Stimulated activated naive CD4-positive, alpha-beta T cell (primary cell): ENCODE measurements around the gene CYB5D1.
"Not testable (repeated sequence)": the region's sequence is repeated elsewhere in the genome, so short reads cannot be mapped to it uniquely, and the experiment has no call there.

Experiments used
- DNase-seq, 6 experiments: peaks; one replicate each; lab custom pipeline; 2025; lab: John Stamatoyannopoulos, UW

Gene CYB5D1

GRCh38 chr17:7856011-7856810 lies 1.6 kb upstream of the CYB5D1 start:
- DNase-seq = peak in 2 of 6 experiments; percentile 34 to 54

- DNase-seq = peak; percentile 91 to 99 (median 97)
Measured at GRCh38 chr17:7856811-7857712, 741 bp upstream of the CYB5D1 start, which contains the start of gene NAA38. NAA38 (minus strand) TSS chr17:7857559; CDS start chr17:7857463, 96 bp downstream.

DNA sequence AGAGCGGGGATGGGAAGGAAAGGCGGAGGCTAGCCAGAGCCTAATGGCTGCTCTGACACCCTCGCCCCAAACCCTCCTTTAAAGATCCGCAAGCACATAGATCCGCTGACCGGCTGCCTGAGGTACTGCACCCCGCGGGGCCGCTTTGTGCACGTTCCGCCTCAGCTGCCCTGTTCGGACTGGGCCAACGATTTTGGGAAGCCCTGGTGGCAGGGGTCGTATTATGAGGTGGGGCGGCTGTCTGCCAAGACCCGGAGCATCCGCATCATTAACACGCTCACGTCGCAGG lies 663 bp downstream of the CYB5D1 start:
- peak in 1 of 6 experiments; percentile 24 for DNase-seq

DNA sequence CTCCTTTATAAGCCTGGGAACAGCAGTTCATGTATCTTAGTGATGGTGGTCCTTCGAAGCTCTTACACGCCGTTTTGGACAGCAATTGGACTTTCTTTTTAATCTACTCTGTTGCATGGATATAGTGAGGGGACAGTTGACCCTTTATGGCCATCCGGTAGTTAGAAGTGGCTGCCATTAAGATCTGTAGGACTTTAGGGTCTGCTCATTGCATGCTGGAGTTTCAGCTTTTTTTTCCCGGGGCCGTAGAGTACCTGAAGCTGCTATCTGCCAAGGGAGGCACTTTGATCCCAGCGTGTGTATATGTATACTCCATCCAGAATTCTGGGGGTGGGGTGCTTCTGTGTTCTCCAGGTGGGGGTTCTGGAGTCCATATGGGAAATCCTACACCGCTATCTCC lies 1.2 kb downstream of the CYB5D1 start:
- no peak for DNase-seq

DNA sequence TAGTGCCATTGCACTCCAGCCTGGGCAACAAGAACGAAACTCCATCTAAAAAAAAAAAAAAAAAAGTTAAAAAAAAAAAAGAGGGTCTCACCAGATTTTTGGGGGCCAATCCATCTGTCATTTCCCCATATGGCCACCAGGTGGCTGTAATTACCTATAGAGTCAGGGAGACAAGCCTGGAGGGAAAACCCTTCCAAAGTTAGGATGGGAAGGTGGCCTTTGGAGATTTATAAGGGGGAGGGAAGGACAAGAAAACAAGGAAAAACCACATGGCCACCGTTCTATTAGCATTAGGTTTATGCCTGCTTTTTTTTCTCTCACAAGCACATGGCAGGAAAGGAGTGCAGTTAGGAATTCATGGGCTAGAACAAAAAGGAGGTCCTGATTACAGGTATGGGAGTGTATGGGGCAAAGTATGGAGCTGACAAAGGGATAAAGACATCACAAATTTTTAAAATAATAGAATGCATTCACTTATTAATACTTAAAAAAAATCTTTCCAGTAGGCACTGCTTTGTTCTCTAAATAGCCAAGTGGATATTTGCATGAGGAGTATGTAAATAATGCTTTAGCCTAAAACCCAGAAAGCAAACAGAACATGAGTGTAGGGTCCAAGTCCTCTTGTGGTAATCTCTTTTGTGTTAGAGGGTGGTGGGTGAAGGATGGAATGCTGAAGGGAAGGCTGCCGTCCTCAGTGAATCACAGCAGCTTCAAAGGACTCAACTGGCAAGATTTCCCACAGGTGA lies 5.1 kb downstream of the CYB5D1 start:
- peak in 4 of 6 experiments; percentile 27 to 50 (median 42) for DNase-seq

DNA sequence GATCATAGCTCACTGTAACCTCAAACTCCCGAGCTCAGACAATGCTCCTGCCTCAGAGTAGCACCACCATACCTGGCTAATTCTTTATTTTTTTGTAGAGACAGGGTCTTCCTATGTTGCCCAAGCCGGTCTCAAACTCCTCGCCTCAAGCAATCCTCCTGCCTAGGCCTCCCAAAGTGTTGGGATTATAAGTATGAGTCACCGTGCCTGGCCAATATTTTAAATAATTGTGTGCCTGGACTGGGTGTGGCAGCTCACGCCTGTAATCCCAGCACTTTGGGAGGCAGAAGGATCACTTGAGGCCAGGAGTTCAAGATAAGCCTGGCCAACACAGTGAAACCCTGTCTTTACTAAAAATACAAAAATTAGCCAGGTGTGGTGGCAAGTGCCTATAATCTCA lies 6.6 kb downstream of the CYB5D1 start:
- DNase-seq = not testable (repeated sequence)

- DNase-seq = no peak
Measured at GRCh38 chr17:7864995-7865650, 7.3 kb downstream of the CYB5D1 start.

- peak in 2 of 6 experiments; percentile 21 to 24 for DNase-seq
Measured at GRCh38 chr17:7867881-7868329, 10.1 kb downstream of the CYB5D1 start.

GRCh38 chr17:7873051-7873450 lies 15.2 kb downstream of the CYB5D1 start:
- no peak for DNase-seq

DNA sequence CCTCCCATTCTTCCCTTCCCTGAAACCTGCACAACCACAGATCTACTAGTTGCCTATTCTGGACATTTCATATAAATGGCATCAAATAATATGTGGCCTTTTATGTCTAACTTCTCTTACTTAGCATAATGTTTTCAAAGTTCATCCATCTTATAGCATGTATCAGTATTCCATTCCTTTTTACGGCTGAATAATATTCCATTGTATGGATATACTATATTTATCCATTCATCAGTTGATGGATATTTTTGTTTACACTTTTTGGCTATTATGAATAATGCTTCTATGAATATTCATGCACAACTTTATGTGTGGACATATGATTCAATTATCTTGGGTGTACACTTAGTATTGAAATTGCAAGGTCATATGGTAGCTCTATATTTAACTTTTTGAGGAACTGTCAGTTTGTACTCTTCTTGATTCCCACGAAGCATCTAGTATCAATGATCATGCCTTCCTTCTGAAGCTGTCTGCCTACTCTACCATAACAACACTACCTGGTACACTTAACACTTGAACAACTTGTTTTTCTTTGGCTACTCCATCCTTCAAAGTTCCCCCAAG lies 18.1 kb downstream of the CYB5D1 start:
- no peak for DNase-seq

GRCh38 chr17:7878234-7878633 lies 20.4 kb downstream of the CYB5D1 start:
- no peak for DNase-seq

DNA sequence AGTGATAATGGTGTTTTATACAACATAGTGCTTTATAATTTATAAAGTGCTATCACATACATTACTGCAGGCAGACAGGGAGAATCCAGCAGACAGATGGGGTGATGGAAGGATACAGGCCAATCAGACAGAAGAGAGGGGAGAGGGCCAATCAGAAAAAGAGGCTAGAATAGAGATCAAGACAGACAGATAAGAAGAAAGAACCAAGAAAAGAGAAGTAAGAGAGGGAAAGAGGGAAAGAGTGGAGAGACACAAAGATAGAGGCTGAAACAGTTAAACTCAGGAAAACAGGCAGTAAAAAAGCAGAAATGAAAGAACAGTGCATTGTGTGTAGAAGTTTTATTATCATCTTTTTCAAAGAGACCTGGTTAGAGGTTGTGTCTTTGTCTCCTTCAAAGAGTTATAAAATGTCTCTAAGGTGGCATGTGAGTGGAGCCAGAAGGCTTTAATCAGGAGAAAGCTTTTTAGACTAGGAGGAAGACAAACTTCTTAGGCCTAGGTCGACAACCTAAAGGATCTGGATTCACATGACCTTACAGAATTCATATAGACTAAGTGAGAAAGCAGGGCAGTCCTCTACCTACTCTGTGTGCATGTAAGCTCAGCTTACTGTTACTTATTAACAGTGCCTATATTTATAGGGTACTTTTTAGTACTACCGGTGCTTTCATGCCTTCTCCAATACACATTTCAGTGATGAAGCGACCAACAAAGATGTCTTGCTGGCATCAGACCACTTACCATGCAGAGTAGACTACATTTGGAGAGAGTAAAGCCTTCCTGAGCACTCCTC lies 22.5 kb downstream of the CYB5D1 start:
- no peak for DNase-seq

DNA sequence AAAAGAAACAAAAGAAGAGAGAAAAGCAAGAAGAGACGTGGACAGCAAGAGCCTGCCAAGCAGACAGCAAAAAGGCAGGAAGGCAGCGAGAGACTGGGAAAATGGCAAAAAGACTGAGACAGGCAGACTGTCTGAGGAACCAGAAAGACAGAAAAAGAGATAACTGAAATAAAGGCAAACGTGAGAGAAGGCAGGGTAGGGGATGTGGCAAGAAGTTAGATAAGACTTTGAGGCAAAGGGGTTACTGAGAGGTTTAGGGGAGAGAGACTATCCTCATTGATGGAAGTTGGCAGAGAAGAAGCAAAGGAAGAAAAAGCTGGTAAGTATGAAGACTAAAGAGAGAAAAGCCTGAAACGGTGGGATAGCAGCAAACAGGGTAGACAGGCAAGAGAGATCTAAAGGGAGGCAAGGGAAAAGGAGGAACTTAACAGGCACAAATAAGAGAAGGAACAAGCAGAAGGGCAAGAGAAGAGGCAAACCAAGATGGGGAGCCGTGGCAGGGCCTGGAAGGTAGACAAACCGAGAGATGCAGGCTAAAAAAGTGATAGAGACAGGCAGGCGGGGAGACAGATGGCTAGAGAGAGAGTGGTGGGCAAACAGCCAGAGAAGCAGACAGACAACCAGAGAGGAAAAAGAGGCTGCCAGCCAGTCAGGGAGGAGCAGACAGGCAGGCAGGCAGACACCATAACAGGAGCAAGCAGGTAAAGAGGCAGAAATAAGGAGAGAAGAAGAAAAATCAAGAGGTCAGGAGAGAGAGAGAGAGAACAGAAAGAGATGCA lies 23.7 kb downstream of the CYB5D1 start:
- no peak for DNase-seq

- no peak for DNase-seq
Measured at GRCh38 chr17:7882068-7882467, 24.3 kb downstream of the CYB5D1 start.

DNA sequence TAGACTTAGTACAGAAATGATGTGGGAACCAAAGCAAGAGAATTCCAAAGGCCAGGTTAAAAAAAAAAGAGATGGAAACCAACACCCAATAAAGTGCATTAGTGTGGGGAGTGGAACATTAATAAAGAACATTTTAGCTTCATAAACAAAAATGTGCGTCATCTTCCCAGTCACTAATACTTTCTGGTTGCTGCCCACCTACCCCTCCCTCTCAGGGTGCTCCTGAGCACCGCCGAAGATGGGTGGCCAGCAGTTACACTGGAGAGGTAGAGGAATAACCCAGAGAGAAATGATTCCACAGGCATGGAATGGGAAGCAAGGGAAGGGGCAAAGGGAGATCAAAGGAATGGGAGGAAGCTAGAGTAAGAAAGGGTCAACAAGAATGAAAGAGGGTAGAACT lies 24.8 kb downstream of the CYB5D1 start:
- DNase-seq = no peak

DNA sequence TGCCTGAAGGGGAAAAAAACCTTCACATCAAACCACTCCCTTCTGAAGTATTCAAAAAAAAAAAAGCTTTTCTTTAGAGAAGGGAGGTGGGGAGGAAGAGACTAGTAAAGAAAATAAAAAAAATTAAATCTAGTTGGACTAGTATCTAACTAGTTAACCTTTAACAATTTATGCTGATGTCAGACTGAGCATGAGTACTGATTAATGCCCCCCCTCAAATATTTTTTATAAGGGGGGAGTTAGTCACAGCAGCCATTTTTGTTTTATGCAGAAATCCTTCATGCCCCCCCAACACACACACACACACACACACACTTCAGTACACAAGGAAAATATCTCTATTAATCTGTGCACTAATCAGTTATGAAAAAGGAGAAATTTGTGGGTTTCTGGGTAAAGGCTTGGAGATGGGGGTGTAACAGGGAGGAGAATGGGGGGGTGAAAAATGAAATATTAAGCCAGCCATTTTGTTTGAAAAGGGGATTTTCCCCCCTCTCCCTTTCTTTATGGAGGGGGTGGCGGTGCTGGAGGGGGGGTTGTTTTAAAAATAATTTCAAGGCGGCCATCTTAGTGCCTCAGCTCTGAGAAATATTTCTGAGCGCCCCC lies 26.1 kb downstream of the CYB5D1 start:
- peak; percentile 30 to 60 (median 43) for DNase-seq

GRCh38 chr17:7884581-7885366 lies 27.0 kb downstream of the CYB5D1 start:
- DNase-seq = peak in 4 of 6 experiments; percentile 30 to 45 (median 36)
